22Rv1 (cell line): Measurements from ENCODE around the gene MEIS2.

Experiments
- ZFX ChIP-seq: fragments of 450-650 bp; IDR thresholded peaks from 2 replicates; pipeline ENCODE4 v1.6.1; 2017; ENCODE audit warnings: antibody characterized with exemption, borderline replicate concordance
- TF ChIP-seq, protein P1 (sequence below): fragments of 450-650 bp; IDR thresholded peaks from 2 replicates; pipeline ENCODE4 v1.5.1; 2017; ENCODE audit warnings: mild to moderate bottlenecking

DNA sequence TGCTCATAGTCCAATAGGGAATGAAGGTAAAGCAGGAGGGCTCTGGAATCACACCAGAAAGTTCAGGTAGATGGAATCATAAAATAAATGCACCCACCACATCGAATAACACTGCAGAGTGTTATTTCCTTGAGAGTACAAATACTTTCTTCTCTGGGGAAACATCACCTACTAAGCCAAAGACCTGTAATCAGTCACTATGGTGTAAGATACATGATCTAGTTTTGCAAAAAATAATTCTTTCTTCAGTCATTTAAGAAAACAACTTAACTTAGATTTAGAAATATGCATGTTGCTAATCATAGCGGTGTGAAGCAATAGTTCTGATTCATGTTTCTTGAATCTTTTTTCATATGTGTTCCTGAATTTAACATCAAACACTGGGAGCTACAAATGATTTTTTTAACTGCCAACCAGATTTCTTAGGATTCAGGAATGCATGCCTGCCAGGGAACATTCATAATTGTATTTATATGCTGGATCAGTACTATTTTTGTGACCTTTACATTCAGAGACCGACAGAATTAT is 40.2 kb upstream of the MEIS2 start:
- TF ChIP-seq, protein P1, sequence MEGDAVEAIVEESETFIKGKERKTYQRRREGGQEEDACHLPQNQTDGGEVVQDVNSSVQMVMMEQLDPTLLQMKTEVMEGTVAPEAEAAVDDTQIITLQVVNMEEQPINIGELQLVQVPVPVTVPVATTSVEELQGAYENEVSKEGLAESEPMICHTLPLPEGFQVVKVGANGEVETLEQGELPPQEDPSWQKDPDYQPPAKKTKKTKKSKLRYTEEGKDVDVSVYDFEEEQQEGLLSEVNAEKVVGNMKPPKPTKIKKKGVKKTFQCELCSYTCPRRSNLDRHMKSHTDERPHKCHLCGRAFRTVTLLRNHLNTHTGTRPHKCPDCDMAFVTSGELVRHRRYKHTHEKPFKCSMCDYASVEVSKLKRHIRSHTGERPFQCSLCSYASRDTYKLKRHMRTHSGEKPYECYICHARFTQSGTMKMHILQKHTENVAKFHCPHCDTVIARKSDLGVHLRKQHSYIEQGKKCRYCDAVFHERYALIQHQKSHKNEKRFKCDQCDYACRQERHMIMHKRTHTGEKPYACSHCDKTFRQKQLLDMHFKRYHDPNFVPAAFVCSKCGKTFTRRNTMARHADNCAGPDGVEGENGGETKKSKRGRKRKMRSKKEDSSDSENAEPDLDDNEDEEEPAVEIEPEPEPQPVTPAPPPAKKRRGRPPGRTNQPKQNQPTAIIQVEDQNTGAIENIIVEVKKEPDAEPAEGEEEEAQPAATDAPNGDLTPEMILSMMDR = no peak
- TF ChIP-seq ZFX = no peak
